Stimulated activated CD8-positive, alpha-beta memory T cell treated with anti-CD3 and anti-CD28 coated beads, Interleukin-7, amount 100 ng/mL, for 1 hour (primary cell): ENCODE results near the gene CSRP1.
"Not testable (repeated sequence)": the region's sequence is repeated elsewhere in the genome, so short reads cannot be mapped to it uniquely, and the experiment has no call there.

Experiments
- DNase-seq, 2 donors: peaks; one replicate each; pipeline ENCODE4 v3.0.0-alpha.2; 2020; ENCODE audit warnings: low read depth in 2 of 2

CSRP1 gene

DNA sequence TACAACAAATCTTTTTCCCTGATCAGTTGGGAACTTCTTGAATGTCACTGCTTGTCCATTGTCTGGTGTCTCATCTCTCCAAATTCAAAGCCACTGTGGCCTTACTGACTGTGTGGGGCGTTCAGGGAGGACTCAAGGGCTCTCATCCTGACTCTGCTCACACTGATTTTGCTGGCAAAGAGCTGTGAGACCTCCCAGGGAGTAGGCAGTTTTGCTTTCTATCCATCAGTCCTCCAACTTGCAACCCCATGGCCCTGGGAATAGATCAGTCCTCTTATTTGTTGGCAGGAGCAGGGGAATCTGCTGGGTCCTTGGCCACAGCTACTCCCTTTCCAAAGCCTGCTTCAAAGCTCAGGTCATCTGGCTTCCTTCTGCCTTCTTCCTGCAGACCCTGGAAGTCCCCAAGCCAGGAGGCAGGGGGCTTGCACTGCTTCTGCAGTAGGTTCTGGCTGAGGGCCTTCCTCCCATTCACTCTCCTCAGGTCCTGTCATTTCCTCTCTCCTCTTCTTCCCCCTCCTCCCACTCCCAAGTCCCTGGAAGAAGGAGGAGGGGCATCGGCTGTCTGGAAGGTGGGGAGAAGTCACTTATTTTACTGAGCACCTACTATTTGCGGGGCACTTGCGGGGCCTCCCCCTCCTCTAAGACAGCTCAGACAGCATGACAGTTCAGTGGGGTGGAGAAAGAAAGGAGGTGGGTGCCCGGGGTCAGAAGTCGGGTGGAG lies 31.1 kb upstream of the CSRP1 start:
- DNase-seq: no peak

DNA sequence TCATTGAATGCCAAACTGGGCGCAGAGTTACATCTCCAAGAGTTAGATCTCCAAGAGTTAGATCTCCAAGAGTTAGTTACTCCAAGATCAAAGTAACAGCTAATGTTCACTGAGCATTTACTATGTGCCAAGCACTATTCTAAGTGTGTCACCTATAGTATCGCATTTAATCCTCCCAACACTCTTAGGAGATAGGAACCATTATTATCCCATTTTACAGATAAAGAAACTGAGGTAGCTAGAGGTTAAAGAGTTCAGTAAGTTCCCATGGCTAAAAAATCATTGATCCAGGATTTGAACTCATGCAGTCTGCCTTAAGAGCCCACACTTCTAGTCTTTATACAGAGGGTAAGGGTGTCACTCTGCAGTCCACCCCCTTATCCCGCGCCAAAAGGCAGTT lies 30.5 kb upstream of the CSRP1 start:
- no peak for DNase-seq

DNA sequence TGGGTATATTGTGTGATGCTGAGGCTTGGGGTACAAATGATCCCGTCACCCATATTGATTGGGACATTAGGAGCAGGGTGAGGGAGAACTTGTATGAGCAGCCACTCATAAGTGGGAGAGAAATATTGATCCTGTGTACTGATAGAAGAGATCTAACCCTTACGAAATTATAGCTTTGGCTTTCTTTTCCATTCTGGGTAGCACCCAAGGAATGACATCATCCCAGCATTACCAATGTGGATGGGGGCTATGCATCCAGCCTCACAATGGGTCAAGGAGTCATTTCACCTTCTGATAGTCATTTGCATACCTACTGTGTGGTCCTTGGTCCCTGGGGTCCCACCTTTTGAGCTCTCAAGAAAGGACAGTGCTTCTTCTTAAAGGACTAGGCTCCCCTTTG lies 30.1 kb upstream of the CSRP1 start:
- no peak for DNase-seq

DNA sequence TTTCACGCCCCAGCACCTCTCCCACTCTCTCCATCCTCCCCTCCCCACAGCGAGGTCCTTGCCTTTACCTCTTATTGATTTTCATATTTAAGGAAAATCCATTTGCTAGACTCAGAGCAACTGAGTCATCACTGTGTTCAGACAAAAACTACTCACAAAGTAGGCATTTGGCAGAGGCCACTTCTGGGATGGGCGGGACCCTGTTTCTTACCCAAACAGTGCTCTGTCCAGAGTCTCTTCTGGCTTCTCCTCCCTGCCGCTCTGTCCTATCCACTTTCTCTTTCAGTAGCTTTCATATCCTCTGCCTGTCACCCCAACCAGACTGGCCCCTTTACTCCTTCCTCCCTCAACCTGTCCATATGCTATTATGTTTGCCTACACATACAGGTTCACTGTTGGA lies 29.6 kb upstream of the CSRP1 start:
- DNase-seq: no peak

DNA sequence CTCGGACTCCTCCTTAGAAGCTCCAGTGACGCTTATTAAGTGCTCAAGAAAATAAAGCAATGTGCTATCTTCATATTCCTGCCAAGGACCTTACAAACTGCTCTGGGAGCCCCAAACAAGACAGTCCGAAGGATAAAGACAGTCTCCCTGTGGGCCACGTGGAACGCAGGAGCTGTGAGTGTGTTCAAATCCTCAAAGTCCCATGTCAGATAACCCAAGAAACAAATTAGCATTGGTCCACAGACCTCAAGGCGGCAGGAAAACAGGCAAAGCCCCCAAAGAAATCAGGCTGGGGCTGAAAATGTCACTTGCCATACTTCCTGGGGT lies 29.0 kb upstream of the CSRP1 start:
- no peak for DNase-seq

DNA sequence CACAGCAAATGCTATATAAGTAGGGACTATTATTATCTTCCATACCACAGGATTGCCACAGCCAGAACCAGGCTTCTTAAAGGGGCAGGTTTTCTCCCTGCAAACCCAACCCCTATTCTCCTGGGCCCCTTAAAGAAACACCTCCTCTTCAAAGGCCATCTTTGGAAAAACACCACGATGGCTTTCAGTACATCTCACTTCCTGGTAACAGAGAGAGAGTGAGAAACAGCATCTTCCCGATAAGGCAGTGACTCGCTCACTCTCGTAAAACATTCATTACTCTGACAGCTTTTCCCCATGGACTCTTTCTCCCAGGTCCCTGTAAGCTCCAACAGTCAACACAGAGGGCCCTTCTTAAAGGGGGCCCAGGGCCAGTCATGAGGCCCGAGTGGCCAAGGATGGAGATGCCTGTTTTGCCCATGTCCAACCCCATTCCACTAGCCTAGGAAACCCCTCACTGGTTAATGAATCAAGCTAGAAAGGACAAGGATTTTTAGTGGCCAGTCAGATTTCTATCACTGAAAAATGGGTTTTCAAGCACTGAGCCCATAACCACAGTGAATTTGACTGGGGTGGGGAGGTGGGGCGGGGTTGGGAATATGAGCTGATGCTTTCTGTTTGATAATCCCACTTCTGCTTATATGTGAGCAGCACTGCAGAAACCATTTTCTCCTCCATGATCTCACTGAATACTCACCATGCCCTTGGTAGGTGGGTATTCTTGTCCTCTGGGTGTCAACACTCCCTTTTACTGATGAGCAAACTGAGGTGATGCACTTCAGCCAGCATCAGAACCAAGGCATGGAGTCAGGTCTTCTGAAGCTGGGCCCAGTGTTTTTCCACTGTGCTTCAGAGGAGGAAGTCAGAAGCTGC lies 28.4 kb upstream of the CSRP1 start:
- DNase-seq: no peak

DNA sequence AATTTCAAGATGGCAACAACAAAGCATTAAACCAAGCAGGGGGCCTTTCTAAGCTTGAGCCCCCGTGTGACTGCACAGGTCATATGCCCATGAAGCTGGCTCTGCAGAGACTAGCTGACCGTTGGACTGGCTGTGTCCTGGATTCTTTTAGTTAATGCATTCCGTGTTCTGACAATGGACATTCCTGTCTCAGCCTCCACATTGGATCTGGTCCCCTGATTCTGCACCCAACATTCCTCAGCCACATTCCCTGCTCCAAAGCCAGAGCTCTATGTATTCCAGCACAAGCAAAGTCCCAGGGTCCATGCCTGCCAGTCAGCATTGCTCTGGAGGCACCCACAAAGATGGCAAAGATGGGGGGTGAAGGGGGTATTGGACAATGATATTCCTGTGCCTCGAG lies 26.9 kb upstream of the CSRP1 start:
- no peak for DNase-seq

DNA sequence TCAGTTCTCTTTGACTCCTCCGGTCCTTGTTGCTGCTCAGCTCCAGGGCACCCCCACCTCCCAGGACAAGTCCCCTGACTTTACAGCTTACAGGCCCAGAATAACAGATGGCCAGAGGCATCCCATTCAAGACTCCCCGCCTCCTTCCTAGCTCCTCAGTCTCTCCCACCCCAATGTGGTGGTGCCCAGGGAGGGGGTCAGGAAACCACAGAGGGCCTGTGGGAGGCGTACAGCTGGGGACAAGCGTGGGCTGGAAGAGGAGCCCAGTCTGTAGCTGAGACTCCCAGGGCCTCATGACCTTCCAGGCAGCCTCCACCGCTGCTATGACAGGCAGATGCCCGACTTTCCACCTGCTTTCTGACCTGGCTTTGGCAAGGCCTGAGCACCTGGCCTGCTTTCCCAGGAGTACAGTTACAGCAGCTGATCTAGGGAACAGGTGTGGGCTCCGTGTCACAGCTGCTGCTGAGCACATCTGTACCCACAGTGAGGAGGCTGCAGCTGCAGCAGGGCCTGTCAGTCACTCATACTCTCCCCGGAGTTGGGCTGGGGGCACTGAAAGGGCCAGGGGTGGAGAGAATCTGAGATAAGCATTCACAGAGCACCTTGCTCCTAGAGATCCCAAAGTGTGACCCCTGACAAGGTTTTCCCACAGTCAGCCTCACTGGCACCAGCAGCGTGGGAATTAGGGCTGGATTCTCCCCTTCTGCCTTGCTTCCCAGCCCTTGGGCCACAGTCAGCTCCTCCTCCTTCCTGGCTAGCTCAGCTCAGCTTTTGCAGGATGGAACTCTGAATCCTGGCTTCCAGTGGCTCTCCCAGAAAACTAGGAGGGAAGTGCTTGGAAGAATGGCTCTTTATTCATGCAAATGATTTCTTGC lies 24.9 kb upstream of the CSRP1 start:
- DNase-seq: no peak

DNA sequence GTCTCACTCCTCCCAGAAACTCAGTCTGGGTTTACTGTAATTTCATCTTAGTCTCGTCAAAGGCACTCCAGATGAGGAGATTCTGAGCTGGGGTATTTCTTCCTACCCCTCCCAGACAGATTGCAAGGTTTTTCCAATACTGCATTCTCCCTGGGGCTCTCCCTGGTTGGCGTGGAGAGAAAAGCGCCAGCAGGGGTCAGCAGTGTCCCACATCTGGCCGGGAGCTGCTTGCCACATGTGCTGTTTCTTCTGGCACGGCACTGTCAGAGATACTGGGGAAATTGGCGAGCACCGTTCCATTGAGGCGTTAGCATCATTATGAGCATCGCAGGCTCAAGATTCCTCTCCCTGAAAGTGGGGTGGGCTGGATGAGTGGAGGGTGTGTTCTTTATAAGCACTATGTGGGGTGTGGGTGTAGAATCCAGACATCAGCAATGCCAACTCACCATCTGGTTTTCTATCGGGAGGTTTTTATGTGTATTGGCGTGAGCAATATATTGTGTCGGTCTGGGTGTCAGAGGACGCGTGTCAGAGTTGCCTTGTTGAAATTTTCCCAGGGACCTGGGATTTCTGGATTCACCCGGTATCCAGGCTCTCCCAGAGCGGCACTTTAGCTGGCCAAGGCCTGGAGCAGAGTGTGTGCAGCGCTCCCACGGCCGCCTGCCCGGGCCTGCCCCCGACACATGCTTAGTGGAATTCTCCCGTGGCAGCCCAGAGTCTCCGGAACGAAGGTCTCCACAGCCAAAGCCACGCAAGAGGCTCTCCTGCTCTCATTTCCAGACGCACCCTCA lies 24.0 kb upstream of the CSRP1 start:
- DNase-seq: no peak

DNA sequence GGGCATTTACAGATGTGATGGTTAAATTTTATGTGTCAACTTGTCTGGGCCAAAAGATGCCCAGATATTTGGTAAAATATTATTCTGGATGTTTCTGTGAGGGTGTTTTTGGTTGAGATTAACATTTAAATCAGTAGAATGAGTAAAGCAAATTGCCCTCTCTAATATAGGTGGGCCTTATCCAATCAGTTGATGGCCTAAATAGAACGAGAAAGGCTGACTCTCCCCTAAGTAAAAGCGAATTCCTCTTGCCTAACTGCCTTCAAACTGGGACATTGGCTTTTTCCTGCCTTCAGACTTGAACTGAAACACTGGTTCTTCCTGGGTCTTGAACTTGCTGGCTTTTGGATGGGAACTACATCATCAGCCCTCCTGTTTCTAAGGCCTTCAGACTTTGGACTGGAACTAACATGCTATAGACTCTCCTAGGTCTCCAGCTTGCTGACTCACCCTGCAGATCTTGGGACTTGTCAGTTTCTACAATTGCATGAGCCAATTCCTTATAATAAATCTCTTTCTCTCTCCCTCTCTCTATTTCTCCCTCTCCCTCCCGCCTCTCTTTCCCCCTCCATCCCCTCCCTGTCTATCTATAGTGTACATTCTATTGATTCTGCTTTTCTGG lies 21.8 kb upstream of the CSRP1 start:
- DNase-seq: no peak

DNA sequence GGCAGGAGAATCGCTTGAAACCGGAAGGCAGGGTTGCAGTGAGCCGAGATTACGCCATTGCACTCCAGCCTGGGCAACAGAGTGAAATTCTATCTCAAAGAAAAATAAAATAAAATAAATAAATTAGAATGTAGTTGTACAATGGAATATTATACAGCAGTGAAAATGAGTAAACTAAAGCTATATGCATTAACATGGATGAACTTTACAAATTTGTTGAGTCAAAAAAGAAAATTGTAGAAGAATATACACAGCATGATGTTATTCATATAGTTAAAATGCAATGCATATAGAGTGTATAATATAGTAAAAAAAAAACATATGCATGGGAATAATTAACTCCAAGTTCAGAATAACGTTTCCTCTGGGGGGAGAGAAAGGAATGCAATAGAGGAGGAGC lies 21.0 kb upstream of the CSRP1 start:
- DNase-seq: no peak

DNA sequence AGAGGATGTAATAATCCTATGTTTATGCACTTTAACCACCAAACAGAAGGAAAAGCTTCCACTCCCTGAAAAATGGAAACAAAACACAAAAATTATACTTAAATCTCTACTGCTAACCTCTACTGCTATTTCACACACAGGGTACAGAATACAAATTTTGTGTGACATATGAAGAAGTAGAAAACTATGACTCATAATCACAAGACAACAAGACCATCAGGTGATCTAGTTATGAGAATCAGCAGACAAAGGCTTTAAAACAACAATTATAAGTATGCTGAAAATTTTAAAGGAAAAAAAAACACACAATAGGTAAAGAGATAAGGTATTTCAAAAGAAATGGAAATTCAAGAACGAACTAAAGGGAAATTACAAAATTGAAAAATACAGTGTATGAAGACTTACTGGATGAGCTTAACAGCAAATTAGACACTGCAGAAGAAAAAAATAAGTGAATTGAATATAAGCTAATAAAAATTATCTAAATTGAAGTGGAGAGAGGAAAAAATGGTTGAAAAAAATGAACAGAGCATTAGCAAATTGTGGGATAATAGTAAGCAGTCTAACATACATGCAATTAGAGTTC lies 18.4 kb upstream of the CSRP1 start:
- DNase-seq: no peak

DNA sequence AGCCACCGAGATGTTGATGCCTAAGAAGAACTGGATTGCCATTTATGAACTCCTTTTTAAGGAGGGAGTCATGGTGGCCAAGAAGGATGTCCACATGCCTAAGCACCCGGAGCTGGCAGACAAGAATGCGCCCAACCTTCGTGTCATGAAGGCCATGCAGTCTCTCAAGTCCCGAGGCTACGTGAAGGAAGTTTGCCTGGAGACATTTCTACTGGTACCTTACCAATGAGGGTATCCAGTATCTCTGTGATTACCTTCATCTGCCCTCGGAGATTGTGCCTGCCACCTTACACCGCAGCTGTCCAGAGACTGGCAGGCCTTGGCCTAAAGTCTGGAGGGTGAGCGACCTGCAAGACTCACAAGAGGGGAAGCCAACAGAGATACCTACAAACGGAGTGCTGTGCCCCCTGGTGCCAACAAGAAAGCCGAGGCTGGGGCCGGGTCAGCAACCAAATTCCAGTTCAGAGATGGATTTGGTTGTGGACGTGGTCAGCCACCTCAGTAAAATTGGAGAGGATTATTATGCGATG lies 13.2 kb upstream of the CSRP1 start:
- DNase-seq: not testable (repeated sequence)

DNA sequence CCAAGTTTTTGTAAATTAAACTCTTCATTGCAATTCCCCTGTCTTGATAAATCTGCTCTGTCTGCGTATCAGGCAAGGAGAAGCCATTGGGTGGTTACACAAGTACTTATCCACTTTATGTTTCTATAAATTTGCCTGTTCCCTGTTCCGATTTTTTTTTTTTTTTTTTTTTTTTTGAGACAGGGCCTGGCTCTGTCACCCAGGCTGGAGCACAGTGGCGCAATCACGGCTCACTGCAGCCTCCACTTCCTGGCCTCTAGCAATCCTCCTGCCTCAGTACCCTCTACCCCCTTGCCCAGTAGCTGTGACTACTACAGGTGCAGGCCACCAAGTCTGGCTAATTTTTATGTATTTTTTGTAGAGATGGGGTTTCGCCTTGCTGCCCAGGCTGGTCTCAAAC lies 11.1 kb upstream of the CSRP1 start:
- no peak for DNase-seq

DNA sequence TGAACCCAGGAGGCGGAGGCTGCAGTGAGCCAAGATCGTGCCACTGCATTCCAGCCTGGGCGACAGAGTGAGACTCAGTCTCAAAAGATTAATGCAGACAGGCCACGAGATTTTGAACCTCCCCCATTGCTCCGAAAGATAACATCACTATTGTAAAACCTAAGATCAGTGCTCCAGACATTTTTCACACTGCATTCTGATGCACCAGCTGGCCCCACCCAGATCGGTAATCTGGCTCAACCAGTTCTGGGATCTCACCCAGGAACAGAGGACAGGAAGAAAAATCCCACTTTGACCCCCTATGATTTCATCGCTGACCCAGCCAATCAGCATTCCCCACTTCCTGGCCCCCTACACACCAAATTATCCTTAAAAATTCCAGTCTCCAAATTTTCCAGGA lies 10.7 kb upstream of the CSRP1 start:
- DNase-seq: no peak

DNA sequence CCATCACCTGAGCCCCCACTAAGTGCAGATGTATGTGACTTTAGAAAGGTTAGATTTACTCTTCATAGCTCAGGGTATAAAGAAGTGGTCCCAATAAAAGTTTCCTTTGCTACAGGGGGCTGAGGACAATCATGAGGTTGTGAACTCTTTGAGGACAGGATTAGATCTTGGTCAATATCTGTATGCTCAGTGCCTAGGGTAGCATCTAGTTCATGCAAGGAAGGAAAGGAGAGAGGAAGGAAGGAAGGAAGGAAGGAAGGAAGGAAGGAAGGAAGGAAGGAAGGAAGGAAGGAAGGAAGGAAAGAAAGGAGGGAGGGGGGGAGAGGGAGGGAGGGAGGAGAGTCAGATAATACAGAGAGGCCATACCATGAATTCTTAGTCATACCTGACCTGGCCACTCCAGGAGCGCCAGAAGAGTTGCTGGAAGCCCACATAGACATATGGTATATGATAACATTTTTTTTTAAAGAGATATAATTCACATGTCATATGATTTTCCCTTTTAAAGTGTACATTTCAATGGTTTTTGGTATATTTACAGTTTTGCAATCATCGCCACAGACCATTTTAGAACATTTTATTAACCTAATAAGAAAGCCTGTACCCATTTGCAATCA lies 9.7 kb upstream of the CSRP1 start:
- no peak for DNase-seq

DNA sequence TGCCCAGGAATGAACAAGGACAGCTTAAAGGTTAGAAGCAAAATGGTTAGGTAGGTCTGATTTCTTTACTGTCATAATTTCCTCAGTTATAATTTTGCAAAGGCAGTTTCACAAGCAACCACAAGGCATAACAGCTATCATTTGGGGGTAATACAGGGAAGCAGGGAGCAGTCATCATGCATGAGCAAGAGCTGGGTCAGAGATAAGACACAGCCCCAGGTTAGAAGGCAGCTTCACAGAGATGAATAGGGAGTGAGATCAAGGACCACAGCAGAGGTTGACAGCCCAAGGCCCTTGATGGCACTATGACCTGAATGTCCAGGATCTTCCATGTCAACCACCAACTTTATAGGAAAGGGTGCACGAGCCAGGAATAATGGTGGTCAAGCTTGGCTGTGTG lies 9.0 kb upstream of the CSRP1 start:
- no peak for DNase-seq

DNA sequence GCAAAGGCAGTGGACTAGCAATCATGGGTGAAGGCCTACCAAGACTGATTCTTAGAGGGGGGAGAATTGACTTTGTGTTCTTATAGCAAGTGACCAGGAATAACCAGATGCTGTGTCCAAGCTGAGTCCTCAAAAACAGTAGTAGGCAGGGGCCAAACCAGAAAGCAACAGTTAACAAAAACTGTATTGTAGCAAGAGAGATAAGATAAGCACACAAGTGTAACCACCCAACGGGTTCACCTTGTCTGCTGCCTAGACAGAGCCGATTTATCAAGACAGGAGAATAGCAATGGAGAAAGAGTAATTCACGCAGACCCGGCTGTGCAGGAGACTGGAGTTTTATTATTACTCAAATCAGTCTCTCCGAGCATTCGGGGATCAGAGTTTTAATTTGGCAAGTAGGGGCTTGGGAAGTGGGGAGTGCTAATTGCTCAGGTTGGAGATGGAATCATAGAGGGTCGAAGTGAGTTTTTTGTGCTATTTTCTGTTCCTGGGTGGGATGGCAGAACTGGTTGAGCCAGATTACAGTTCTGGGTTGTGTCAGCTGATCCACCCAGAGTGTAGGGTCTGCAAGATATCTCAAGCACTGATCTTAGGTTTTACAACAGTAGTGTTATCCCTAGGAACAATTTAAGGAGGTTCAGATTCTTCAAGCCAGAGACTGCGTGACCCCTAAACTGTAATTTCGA lies 8.3 kb upstream of the CSRP1 start:
- no peak for DNase-seq

DNA sequence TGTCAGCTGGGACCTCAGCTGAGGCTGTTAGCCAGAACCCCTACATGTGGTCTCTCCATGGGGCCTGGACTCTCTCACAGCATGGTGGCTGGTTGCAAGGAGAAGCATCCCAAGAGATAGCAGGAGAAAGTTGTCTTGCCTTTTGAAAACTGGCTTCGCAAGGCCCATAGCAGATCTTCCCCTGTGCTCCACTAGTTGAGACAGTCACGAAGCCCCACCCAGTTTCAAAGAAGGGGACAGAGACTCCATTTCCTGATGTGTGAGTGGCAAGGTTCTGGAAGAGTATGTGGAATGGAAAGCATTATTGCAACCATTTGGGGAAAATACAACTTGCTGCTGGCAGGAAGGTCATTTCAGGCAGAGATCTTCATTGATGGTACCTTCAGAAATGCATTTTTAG lies 7.5 kb upstream of the CSRP1 start:
- DNase-seq: no peak
